GM19193 (cell line): ENCODE results near the gene COL24A1.

Source experiments
- POLR2A ChIP-seq: IDR thresholded peaks from 4 replicates; pipeline ENCODE4 v1.6.1; 2011; ENCODE audit not compliant: insufficient read depth, insufficient read length; ENCODE audit errors: extremely low read depth

The COL24A1 gene

GRCh38 chr1:86064899-86065298 is 91.7 kb downstream of the COL24A1 start:
- no peak for TF ChIP-seq POLR2A

GRCh38 chr1:86063721-86064120 is 92.9 kb downstream of the COL24A1 start:
- TF ChIP-seq POLR2A = no peak

- TF ChIP-seq POLR2A = no peak
Observed at GRCh38 chr1:86062453-86062852, 94.1 kb downstream of the COL24A1 start.

- no peak for TF ChIP-seq POLR2A
Observed at GRCh38 chr1:86061551-86061990, 95.0 kb downstream of the COL24A1 start.

GRCh38 chr1:86054396-86054795 is 102.2 kb downstream of the COL24A1 start:
- TF ChIP-seq POLR2A = no peak

- TF ChIP-seq POLR2A = no peak
Observed at GRCh38 chr1:86052948-86053698, 103.4 kb downstream of the COL24A1 start.

GRCh38 chr1:86035101-86035500 is 121.5 kb downstream of the COL24A1 start:
- no peak for TF ChIP-seq POLR2A

- TF ChIP-seq POLR2A = no peak
Observed at GRCh38 chr1:86030180-86030579, 126.4 kb downstream of the COL24A1 start.

- TF ChIP-seq POLR2A = no peak
Observed at GRCh38 chr1:86018283-86018923, 138.2 kb downstream of the COL24A1 start.

- no peak for TF ChIP-seq POLR2A
Observed at GRCh38 chr1:86016076-86016759, 140.4 kb downstream of the COL24A1 start.

GRCh38 chr1:86015375-86015774 is 141.2 kb downstream of the COL24A1 start:
- no peak for TF ChIP-seq POLR2A

GRCh38 chr1:86000601-86001000 is 156.0 kb downstream of the COL24A1 start:
- no peak for TF ChIP-seq POLR2A

- TF ChIP-seq POLR2A = no peak
Observed at GRCh38 chr1:85998105-85998855, 158.3 kb downstream of the COL24A1 start.

- no peak for TF ChIP-seq POLR2A
Observed at GRCh38 chr1:85992791-85993190, 163.8 kb downstream of the COL24A1 start.

- TF ChIP-seq POLR2A = no peak
Observed at GRCh38 chr1:85991261-85991660, 165.3 kb downstream of the COL24A1 start.

- no peak for TF ChIP-seq POLR2A
Observed at GRCh38 chr1:85984636-85985035, 171.9 kb downstream of the COL24A1 start.

GRCh38 chr1:85983316-85983715 is 173.3 kb downstream of the COL24A1 start:
- TF ChIP-seq POLR2A = no peak
